K562 (cell line): ENCODE measurements around the gene ANKRD13D. TPM values are rescaled to one million over a fixed set of nuclear protein-coding genes. Genes with fewer than 3 reads are reported as not detected.

Experiments used
- CXXC5 ChIP-seq: fragments of 250-450 bp; sonication (Bioruptor Pico); IDR thresholded peaks from 2 replicates; pipeline ENCODE4 v1.8.0; 2022; ENCODE audit warnings: inconsistent platforms, mild to moderate bottlenecking, moderate library complexity
- ELF2 ChIP-seq: fragments of 250-450 bp; sonication (Bioruptor Pico); IDR thresholded peaks from 2 replicates; pipeline ENCODE4 v1.5.0; 2021; ENCODE audit warnings: mild to moderate bottlenecking
- ESRRB ChIP-seq: fragments of 250-450 bp; sonication (Bioruptor Pico); IDR thresholded peaks from 2 replicates; pipeline ENCODE4 v1.5.0; 2020; ENCODE audit warnings: mild to moderate bottlenecking, moderate library complexity, borderline replicate concordance
- HCFC1 ChIP-seq: IDR thresholded peaks from 2 replicates; pipeline ENCODE4 v1.6.1; 2012; ENCODE audit warnings: low read depth, low read length, improper control_type of control experiment
- HLTF ChIP-seq: fragments of 450-650 bp; IDR thresholded peaks from 2 replicates; pipeline ENCODE4 v1.6.1; 2016
- HMGXB4 ChIP-seq: sonication (generic); formaldehyde crosslinking; IDR thresholded peaks from 2 replicates; pipeline ENCODE4 v1.8.1; 2023; ENCODE audit warnings: mild to moderate bottlenecking, missing genetic modification reagents
- HNRNPH1 ChIP-seq: fragments of 200-400 bp; formaldehyde crosslinking; optimal IDR thresholded peaks from 2 replicates; pipeline ENCODE3; 2017; ENCODE audit warnings: low read depth, mild to moderate bottlenecking, low read length, moderate library complexity
- IRF1 ChIP-seq: sonication (generic); formaldehyde crosslinking; IDR thresholded peaks from 2 replicates; pipeline ENCODE4 v1.8.0; 2022; ENCODE audit warnings: missing genetic modification reagents, mild to moderate bottlenecking, borderline replicate concordance
- KDM5B ChIP-seq: fragments of 200-600 bp; sonication (generic); IDR thresholded peaks from 2 replicates; pipeline ENCODE4 v1.6.1; 2012; ENCODE audit warnings: low read depth, mild to moderate bottlenecking, moderate library complexity, low read length, control low read depth, inconsistent platforms; ENCODE audit not compliant: insufficient replicate concordance
- MEF2D ChIP-seq: conservative IDR thresholded peaks from 2 replicates; pipeline ENCODE4 v1.6.1; 2016; ENCODE audit warnings: low read depth, missing genetic modification characterization, missing compliant biosample characterization
- NR1H2 ChIP-seq: sonication (generic); formaldehyde crosslinking; IDR thresholded peaks from 2 replicates; pipeline ENCODE4 v1.4.0; 2020; ENCODE audit warnings: mild to moderate bottlenecking, missing genetic modification reagents
- PCBP2 ChIP-seq: fragments of 200-400 bp; formaldehyde crosslinking; IDR thresholded peaks from 2 replicates; pipeline ENCODE4 v1.6.1; 2018; ENCODE audit warnings: low read length, low read depth, mild to moderate bottlenecking, moderate library complexity; ENCODE audit not compliant: poor library complexity, severe bottlenecking
- POLR2A ChIP-seq: fragments of 450-650 bp; conservative IDR thresholded peaks from 2 replicates; pipeline ENCODE4 v1.6.1; 2016
- POLR2B ChIP-seq: fragments of 450-650 bp; IDR thresholded peaks from 2 replicates; pipeline ENCODE4 v1.6.1; 2018; ENCODE audit warnings: low read depth; ENCODE audit not compliant: partially characterized antibody
- SMC3 ChIP-seq: conservative IDR thresholded peaks from 2 replicates; pipeline ENCODE4 v1.6.1; 2011; ENCODE audit warnings: low read depth, low read length, improper control_type of control experiment; ENCODE audit not compliant: insufficient read depth
- STAT5A ChIP-seq: IDR thresholded peaks from 2 replicates; pipeline ENCODE4 v1.6.1; 2012; ENCODE audit warnings: low read length, inconsistent platforms, borderline replicate concordance
- STAT5B ChIP-seq: fragments of 250-450 bp; sonication (Bioruptor Pico); IDR thresholded peaks from 2 replicates; pipeline ENCODE4 v1.8.0; 2021; ENCODE audit warnings: mild to moderate bottlenecking, inconsistent platforms
- SUPT5H ChIP-seq: fragments of 450-650 bp; IDR thresholded peaks from 2 replicates; pipeline ENCODE4 v1.6.1; 2016
- TAF1 ChIP-seq: IDR thresholded peaks from 2 replicates; pipeline ENCODE4 v1.6.1; 2011; ENCODE audit warnings: mild to moderate bottlenecking, low read length, moderate library complexity; ENCODE audit not compliant: insufficient read depth, control insufficient read depth, severe bottlenecking; ENCODE audit errors: extremely low read depth
- TFAM ChIP-seq: fragments of 250-450 bp; sonication (Bioruptor Pico); conservative IDR thresholded peaks from 2 replicates; pipeline ENCODE4 v1.5.0; 2021; ENCODE audit warnings: mild to moderate bottlenecking, moderate library complexity
- ZNF143 ChIP-seq: sonication (generic); formaldehyde crosslinking; IDR thresholded peaks from 2 replicates; pipeline ENCODE4 v1.9.0; 2022; ENCODE audit warnings: mild to moderate bottlenecking, missing genetic modification reagents
- ZNF184 ChIP-seq: sonication (generic); formaldehyde crosslinking; IDR thresholded peaks from 2 replicates; pipeline ENCODE4 v1.5.0; 2020; ENCODE audit warnings: missing genetic modification reagents
- ZNF253 ChIP-seq: fragments of 250-450 bp; sonication (Bioruptor Pico); conservative IDR thresholded peaks from 2 replicates; pipeline ENCODE4 v1.6.1; 2021; ENCODE audit warnings: mild to moderate bottlenecking
- ZNF384 ChIP-seq: IDR thresholded peaks from 2 replicates; pipeline ENCODE4 v1.6.1; 2012; ENCODE audit warnings: low read depth, low read length, improper control_type of control experiment
- ZNF41 ChIP-seq: fragments of 250-450 bp; sonication (Bioruptor Pico); conservative IDR thresholded peaks from 2 replicates; pipeline ENCODE4 v1.4.0; 2020; ENCODE audit warnings: mild to moderate bottlenecking
- ZNF586 ChIP-seq: fragments of 450-650 bp; formaldehyde crosslinking; conservative IDR thresholded peaks from 2 replicates; pipeline ENCODE4 v1.4.0; 2020; ENCODE audit warnings: mild to moderate bottlenecking, moderate library complexity
- ZNF644 ChIP-seq: fragments of 200-800 bp; sonication (Bioruptor generic); IDR thresholded peaks from 2 replicates; pipeline ENCODE4 v1.6.1; 2016; ENCODE audit warnings: low read depth, missing genetic modification characterization, missing compliant biosample characterization
- polyA plus RNA-seq, 8 experiments: library from polyadenylated mRNA; depleted of rRNA in 4 of 8; stranded (reverse) in 5 of 8; unstranded in 3 of 8; fragments of >200 nt; fragmentation: Nextera tagmentation in 2 of 8; fragmentation: Illumina TruSeq in 1 of 8; extraction: Ambion mirVana in 2 of 8; extraction: Trizol in 1 of 8; gene quantifications; 2 replicates each; pipeline versions ENCODE4 v1.2.1 to v1.2.3, GENCODE V29; 2011 to 2014; ENCODE audit warnings: inconsistent platforms in 1 of 8, missing spikeins in 1 of 8
- total RNA-seq, 7 experiments: library from RNA; depleted of rRNA in 6 of 7; stranded (reverse); fragments of >200 nt in 6 of 7; fragmentation: Illumina TruSeq in 2 of 7; extraction: Trizol in 2 of 7; gene quantifications; 2 replicates each; pipeline versions ENCODE4 v1.2.1 to v1.2.3, GENCODE V29; 2011 to 2021; ENCODE audit warnings: low replicate concordance in 1 of 7
- TF ChIP-seq, protein P1 (sequence below): fragments of 450-650 bp; formaldehyde crosslinking; IDR thresholded peaks from 2 replicates; pipeline ENCODE4 v1.4.0; 2020; ENCODE audit warnings: mild to moderate bottlenecking

Gene ANKRD13D
- total and polyA plus RNA-seq, 9 of the 15 experiments (the other 6 are each of a cell fraction or from before 2014, with no cell fraction given), result 0.94 to 40.9 (median 22.4) TPM

DNA sequence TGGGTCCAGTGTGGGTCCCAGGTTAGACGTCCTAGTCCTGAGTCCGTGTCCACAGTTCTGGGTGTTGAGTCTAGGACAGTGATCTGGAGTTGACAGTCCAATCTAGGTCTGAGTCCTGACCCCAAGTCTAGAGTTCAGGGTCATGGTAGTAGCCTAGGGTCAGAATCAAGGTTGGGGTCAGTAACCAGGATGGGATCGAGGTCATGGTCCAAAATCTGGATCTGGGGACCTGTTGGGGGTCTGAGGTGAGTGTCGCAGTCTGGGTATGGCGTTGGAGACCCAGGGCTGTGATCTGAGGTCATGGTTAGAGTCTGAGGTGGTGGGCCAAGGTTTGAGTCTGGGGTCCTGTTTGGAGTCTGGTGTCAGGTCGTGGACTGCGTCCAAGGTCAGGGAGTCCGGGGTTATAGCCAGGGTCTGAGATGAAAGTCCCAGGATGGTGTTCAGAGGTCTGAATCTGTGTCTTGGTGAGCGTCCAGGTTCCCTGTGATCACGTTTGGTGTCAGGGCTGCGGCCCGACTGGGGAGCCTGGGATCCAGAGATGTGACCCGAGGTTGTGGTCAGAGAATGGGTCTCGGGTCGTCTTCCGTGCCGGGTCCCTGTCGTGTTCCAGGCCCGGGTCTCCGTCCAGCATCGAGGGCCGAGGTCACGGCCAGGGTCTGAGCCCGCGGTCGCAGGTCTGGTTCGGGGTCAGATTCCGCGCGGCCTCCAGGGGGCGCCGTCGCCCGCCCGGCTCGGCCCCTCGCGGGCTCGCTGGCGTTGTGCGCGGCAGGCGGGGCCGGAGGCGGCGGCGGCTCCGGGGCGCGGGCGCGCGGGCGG lies 23.3 kb upstream of the ANKRD13D start (continued):
- TF ChIP-seq SMC3 (peak; percentile 71), ZNF644 (tag) (peak; percentile 53; the same call in 1 of the 2 replicates), CXXC5 (CRISPR knock-in tag) (peak; percentile 65), HMGXB4 (no peak), PCBP2 (no peak), HNRNPH1 (no peak), ZNF41 (CRISPR knock-in tag) (no peak), POLR2B (no peak), ZNF143 (CRISPR knock-in tag) (no peak), NR1H2 (no peak), TAF1 (no peak), HCFC1 (peak; percentile 50; the same call in 1 of the 2 replicates), ESRRB (CRISPR knock-in tag) (no peak), ELF2 (no peak), ZNF384 (no peak), TFAM (CRISPR knock-in tag) (no peak), SUPT5H (no peak), STAT5B (CRISPR knock-in tag) (no peak), ZNF184 (CRISPR knock-in tag) (no peak), HLTF (no peak), ZNF586 (no peak), POLR2A (no peak), KDM5B (no peak), ZNF253 (CRISPR knock-in tag) (no peak), IRF1 (CRISPR knock-in tag) (no peak), STAT5A (no peak), MEF2D (tag) (no peak)
- TF ChIP-seq, protein P1, sequence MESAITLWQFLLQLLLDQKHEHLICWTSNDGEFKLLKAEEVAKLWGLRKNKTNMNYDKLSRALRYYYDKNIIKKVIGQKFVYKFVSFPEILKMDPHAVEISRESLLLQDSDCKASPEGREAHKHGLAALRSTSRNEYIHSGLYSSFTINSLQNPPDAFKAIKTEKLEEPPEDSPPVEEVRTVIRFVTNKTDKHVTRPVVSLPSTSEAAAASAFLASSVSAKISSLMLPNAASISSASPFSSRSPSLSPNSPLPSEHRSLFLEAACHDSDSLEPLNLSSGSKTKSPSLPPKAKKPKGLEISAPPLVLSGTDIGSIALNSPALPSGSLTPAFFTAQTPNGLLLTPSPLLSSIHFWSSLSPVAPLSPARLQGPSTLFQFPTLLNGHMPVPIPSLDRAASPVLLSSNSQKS (CRISPR knock-in tag), result no peak
